Adrenal gland (tissue), 5 donors: ENCODE results near the gene ADCY5.

Experiments
- POLR2A ChIP-seq, 2 donors: fragments of 450-650 bp; IDR thresholded peaks; one replicate each; pipeline ENCODE4 v1.6.1; 2017; ENCODE audit warnings: antibody characterized with exemption in 2 of 2, mild to moderate bottlenecking in 2 of 2, moderate library complexity in 1 of 2
- TF ChIP-seq, protein P1 (sequence below), 6 experiments: fragments of 450-650 bp in 4 of 6; fragments of 200-600 bp in 2 of 6; sonication (generic) in 1 of 6; IDR thresholded peaks; 1 replicate in 5 of 6; 2 replicates in 1 of 6; pipeline versions ENCODE4 v1.5.1 to v1.8.0; 2016 to 2021; ENCODE audit warnings: antibody characterized with exemption in 6 of 6, mild to moderate bottlenecking in 2 of 6, moderate library complexity in 1 of 6
- donor health status: DM: no; HTN: no; CAD: no.

GRCh38 chr3:123318374-123318773, 130.5 kb downstream of the ADCY5 start:
- no peak for TF ChIP-seq POLR2A (IDR thresholded peaks at IDR 0.05)
- TF ChIP-seq, protein P1, sequence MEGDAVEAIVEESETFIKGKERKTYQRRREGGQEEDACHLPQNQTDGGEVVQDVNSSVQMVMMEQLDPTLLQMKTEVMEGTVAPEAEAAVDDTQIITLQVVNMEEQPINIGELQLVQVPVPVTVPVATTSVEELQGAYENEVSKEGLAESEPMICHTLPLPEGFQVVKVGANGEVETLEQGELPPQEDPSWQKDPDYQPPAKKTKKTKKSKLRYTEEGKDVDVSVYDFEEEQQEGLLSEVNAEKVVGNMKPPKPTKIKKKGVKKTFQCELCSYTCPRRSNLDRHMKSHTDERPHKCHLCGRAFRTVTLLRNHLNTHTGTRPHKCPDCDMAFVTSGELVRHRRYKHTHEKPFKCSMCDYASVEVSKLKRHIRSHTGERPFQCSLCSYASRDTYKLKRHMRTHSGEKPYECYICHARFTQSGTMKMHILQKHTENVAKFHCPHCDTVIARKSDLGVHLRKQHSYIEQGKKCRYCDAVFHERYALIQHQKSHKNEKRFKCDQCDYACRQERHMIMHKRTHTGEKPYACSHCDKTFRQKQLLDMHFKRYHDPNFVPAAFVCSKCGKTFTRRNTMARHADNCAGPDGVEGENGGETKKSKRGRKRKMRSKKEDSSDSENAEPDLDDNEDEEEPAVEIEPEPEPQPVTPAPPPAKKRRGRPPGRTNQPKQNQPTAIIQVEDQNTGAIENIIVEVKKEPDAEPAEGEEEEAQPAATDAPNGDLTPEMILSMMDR (IDR thresholded peaks at IDR 0.05): no peak
